ENCODE data around the gene PLCB2. TPM values are rescaled to one million over a fixed set of nuclear protein-coding genes. Genes with fewer than 3 reads are reported as not detected.

PLCB2 gene
- total and polyA plus RNA-seq, 9 of the 15 experiments (the other 6 are each of a cell fraction or from before 2014, with no cell fraction given): 0.37 to 12.3 (median 8.0) TPM

GRCh38 chr15:40349163-40349562 lies 41.4 kb upstream of the PLCB2 start:
- Histone ChIP-seq H3K4me3 (no peak overlapping the region), H3K27ac (ENCODE audit: extremely low read depth, low read depth, low read length) (no peak overlapping the region), H3K9ac (ENCODE audit: insufficient read depth in 1 of 2, low read depth in 2 of 2, low read length in 2 of 2) (peak overlapping the region in 1 of 2 experiments; percentile 60; a peak in 1 of 4 replicates), H2AFZ (ENCODE audit: low read depth, low read length) (no peak overlapping the region), H4K20me1 (replicated peaks; ENCODE audit: control insufficient read depth, insufficient read depth, low read length) (no peaks in the 10 kb centered on the region; the same call in 1 of the 2 replicates), H3K36me3 (ENCODE audit: control insufficient read depth, insufficient read depth, low read length) (no peaks in the 10 kb centered on the region), H3K27me3 (ENCODE audit: control insufficient read depth in 2 of 2, insufficient read depth in 2 of 2, low read length in 2 of 2) (no peaks in the 10 kb centered on the region), H3K4me1 (replicated peaks in 1 of 2; ENCODE audit: control insufficient read depth in 2 of 2, insufficient read depth in 2 of 2, low read length in 2 of 2) (peaks cover 8 to 14% of the 10 kb centered on the region in 2 experiments; a peak in 4 of 5 replicates), H3K9me1 (ENCODE audit: control insufficient read depth, insufficient read depth, low read length) (no peaks in the 10 kb centered on the region), H3K79me2 (ENCODE audit: control insufficient read depth, insufficient read depth, low read length) (no peaks in the 10 kb centered on the region), H3K9me3 (replicated peaks; ENCODE audit: control insufficient read depth, insufficient read depth, low read depth, low read length) (no peaks in the 10 kb centered on the region; the same call in 1 of the 2 replicates), H3K4me2 (ENCODE audit: insufficient read depth, low read length) (no peak overlapping the region)
- POLR2A ChIA-PET: interaction anchor here (0.6 to 0.7 kb wide), 2 partner anchors 12 to 69 kb away, joined by 3 to 4 read pairs; no protein-coding TSS in a partner anchor
- CTCF ChIA-PET (ENCODE audit: low intra/inter-chr PET ratio): no interaction called here
- FAIRE-seq (no peak), ATAC-seq (no peak), DNase-seq (ENCODE audit: extremely low read depth in 1 of 4, low spot score in 3 of 4) (no peak)
- intact Hi-C loops (cut with micrococcal nuclease) (no loop called here), in situ Hi-C loops (cut with MboI) (loop anchor here (5.0 to 10.0 kb wide), 2 partner anchors 73 to 536 kb away; no protein-coding TSS in a partner anchor)
- whole genome bisulfite sequencing (ENCODE audit: insufficient coverage, low coverage, missing lambda C conversion rate): 53% methylated on average over 5 of the region's 5 CpGs
- TF ChIP-seq, protein P1, sequence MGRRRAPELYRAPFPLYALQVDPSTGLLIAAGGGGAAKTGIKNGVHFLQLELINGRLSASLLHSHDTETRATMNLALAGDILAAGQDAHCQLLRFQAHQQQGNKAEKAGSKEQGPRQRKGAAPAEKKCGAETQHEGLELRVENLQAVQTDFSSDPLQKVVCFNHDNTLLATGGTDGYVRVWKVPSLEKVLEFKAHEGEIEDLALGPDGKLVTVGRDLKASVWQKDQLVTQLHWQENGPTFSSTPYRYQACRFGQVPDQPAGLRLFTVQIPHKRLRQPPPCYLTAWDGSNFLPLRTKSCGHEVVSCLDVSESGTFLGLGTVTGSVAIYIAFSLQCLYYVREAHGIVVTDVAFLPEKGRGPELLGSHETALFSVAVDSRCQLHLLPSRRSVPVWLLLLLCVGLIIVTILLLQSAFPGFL (CRISPR knock-in tag; IDR thresholded peaks at IDR 0.05): no peak
- TF ChIP-seq, protein P2, sequence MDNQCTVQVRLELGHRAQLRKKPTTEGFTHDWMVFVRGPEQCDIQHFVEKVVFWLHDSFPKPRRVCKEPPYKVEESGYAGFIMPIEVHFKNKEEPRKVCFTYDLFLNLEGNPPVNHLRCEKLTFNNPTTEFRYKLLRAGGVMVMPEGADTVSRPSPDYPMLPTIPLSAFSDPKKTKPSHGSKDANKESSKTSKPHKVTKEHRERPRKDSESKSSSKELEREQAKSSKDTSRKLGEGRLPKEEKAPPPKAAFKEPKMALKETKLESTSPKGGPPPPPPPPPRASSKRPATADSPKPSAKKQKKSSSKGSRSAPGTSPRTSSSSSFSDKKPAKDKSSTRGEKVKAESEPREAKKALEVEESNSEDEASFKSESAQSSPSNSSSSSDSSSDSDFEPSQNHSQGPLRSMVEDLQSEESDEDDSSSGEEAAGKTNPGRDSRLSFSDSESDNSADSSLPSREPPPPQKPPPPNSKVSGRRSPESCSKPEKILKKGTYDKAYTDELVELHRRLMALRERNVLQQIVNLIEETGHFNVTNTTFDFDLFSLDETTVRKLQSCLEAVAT (IDR thresholded peaks at IDR 0.05): no peak
- TF ChIP-seq NCOA4 (IDR thresholded peaks at IDR 0.05; ENCODE audit: partially characterized antibody): no peak
- no peak for TF ChIP-seq KHSRP (IDR thresholded peaks at IDR 0.05)
- TF ChIP-seq ZC3H11A (IDR thresholded peaks at IDR 0.05; ENCODE audit: low read depth, low read length): no peak
- TF ChIP-seq ZNF699 (CRISPR knock-in tag; IDR thresholded peaks at IDR 0.05; ENCODE audit: insufficient replicate concordance): no peak
- TF ChIP-seq BRCA1 (IDR thresholded peaks at IDR 0.05): no peak
- no peak for TF ChIP-seq BRCA1 (CRISPR knock-in tag; IDR thresholded peaks at IDR 0.05)
- TF ChIP-seq TEAD4 (IDR thresholded peaks at IDR 0.05; ENCODE audit: low read length): no peak
- no peak for TF ChIP-seq TEAD4 (CRISPR knock-in tag; IDR thresholded peaks at IDR 0.05; ENCODE audit: borderline replicate concordance)
- no peak for TF ChIP-seq NR4A1 (CRISPR knock-in tag; IDR thresholded peaks at IDR 0.05)
- TF ChIP-seq NR4A1 (tag; IDR thresholded peaks at IDR 0.05): no peak
- no peak for TF ChIP-seq CTBP1 (IDR thresholded peaks at IDR 0.05; ENCODE audit: borderline replicate concordance)
- TF ChIP-seq ETV6 (IDR thresholded peaks at IDR 0.05; ENCODE audit: borderline replicate concordance in 1 of 2, low read depth in 2 of 2, low read length in 1 of 2): no peak
- TF ChIP-seq ETV6 (CRISPR knock-in tag; IDR thresholded peaks at IDR 0.05; ENCODE audit: borderline replicate concordance): no peak
- TF ChIP-seq CBX2 (IDR thresholded peaks at IDR 0.05; ENCODE audit: insufficient read depth, low read length, poor library complexity, severe bottlenecking): no peak
- TF ChIP-seq HNRNPLL (IDR thresholded peaks at IDR 0.05; ENCODE audit: low read depth, low read length, poor library complexity, severe bottlenecking): no peak
- no TSS peak for BruUV-seq (replicated peaks)
